PFSK-1 (cell line): ENCODE measurements around the gene SCN2B.

Experiments
- FOXP2 ChIP-seq: optimal IDR thresholded peaks from 2 replicates; pipeline ENCODE3; 2011; ENCODE audit warnings: borderline replicate concordance, control low read depth, inconsistent platforms; ENCODE audit not compliant: insufficient read depth; ENCODE audit errors: extremely low read length, extremely low read depth
- POLR2AphosphoS5 ChIP-seq: IDR thresholded peaks from 2 replicates; pipeline ENCODE4 v1.6.1; 2012; ENCODE audit warnings: low read depth, mild to moderate bottlenecking, control low read depth, low read length, moderate library complexity
- SIN3A ChIP-seq: IDR thresholded peaks from 2 replicates; pipeline ENCODE4 v1.6.1; 2012; ENCODE audit warnings: mild to moderate bottlenecking, low read length, moderate library complexity, borderline replicate concordance; ENCODE audit not compliant: insufficient read depth
- TAF1 ChIP-seq: IDR thresholded peaks from 2 replicates; pipeline ENCODE4 v1.6.1; 2012; ENCODE audit warnings: low read length, control low read depth, borderline replicate concordance; ENCODE audit not compliant: insufficient read depth
- TF ChIP-seq, protein P1 (sequence below), 2 experiments: IDR thresholded peaks; 2 replicates each; pipeline versions ENCODE4 v1.6.1 to v1.8.0; 2011 to 2012; ENCODE audit warnings: low read depth in 2 of 2, low read length in 2 of 2, control low read depth in 1 of 2, inconsistent platforms in 1 of 2, mild to moderate bottlenecking in 1 of 2, moderate library complexity in 1 of 2; ENCODE audit not compliant: insufficient read depth in 1 of 2

GRCh38 chr11:118142809-118143208 is 33.6 kb downstream of the SCN2B start:
- TF ChIP-seq POLR2AphosphoS5: no peak
- TF ChIP-seq FOXP2: no peak
- no peak for TF ChIP-seq SIN3A
- no peak for TF ChIP-seq TAF1
- TF ChIP-seq, protein P1, sequence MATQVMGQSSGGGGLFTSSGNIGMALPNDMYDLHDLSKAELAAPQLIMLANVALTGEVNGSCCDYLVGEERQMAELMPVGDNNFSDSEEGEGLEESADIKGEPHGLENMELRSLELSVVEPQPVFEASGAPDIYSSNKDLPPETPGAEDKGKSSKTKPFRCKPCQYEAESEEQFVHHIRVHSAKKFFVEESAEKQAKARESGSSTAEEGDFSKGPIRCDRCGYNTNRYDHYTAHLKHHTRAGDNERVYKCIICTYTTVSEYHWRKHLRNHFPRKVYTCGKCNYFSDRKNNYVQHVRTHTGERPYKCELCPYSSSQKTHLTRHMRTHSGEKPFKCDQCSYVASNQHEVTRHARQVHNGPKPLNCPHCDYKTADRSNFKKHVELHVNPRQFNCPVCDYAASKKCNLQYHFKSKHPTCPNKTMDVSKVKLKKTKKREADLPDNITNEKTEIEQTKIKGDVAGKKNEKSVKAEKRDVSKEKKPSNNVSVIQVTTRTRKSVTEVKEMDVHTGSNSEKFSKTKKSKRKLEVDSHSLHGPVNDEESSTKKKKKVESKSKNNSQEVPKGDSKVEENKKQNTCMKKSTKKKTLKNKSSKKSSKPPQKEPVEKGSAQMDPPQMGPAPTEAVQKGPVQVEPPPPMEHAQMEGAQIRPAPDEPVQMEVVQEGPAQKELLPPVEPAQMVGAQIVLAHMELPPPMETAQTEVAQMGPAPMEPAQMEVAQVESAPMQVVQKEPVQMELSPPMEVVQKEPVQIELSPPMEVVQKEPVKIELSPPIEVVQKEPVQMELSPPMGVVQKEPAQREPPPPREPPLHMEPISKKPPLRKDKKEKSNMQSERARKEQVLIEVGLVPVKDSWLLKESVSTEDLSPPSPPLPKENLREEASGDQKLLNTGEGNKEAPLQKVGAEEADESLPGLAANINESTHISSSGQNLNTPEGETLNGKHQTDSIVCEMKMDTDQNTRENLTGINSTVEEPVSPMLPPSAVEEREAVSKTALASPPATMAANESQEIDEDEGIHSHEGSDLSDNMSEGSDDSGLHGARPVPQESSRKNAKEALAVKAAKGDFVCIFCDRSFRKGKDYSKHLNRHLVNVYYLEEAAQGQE (IDR thresholded peaks at IDR 0.05; ENCODE audit: insufficient read depth in 1 of 2, low read depth in 2 of 2, low read length in 2 of 2): no peak
